Jurkat, Clone E6-1 (cell line): ENCODE results near the gene GPR35. TPM values are rescaled to one million over a fixed set of nuclear protein-coding genes. Genes with fewer than 3 reads are reported as not detected.
A peak's percentile ranks its signal among the peaks of the same experiment; 100 is the strongest.

ENCODE experiments used
- DNase-seq: peaks from one replicate; pipeline ENCODE4 v3.0.0-alpha.2; 2011; ENCODE audit warnings: low read depth, low spot score
- H3K4me3 ChIP-seq: 2 replicates; pipeline ENCODE4 v1.5.1; 2011; ENCODE audit warnings: mild to moderate bottlenecking, low read length, control low read depth, moderate library complexity
- polyA plus RNA-seq: library from polyadenylated mRNA; unstranded; fragments of >200 nt; gene quantifications from one replicate; pipeline ENCODE4 v1.2.1, GENCODE V29; 2012; ENCODE audit warnings: missing spikeins; ENCODE audit not compliant: insufficient read length, insufficient read depth

The GPR35 gene
- not detected for polyA plus RNA-seq

GRCh38 chr2:240624950-240625621 is at the start of gene GPR35:
TSS of gene GPR35 (plus strand) at chr2:240625480. CDS start at chr2:240629953, 4,473 bp downstream.
- H3K4me3 ChIP-seq = no peak within 1 kb of the TSS
- no peak for DNase-seq

- DNase-seq = no peak
- H3K4me3 ChIP-seq = no peak overlapping the region
These were observed 49.2 kb upstream of the GPR35 start for GRCh38 chr2:240576036-240576435.

- H3K4me3 ChIP-seq = no peak overlapping the region
- no peak for DNase-seq
These were observed 48.7 kb upstream of the GPR35 start for GRCh38 chr2:240576436-240577205.

- no peak overlapping the region for H3K4me3 ChIP-seq
- DNase-seq = no peak
These were observed 47.8 kb upstream of the GPR35 start for GRCh38 chr2:240577281-240578109.

- H3K4me3 ChIP-seq = no peak overlapping the region
- DNase-seq = no peak
These were observed 47.2 kb upstream of the GPR35 start for GRCh38 chr2:240578110-240578450.

- no peak for DNase-seq
- no peak overlapping the region for H3K4me3 ChIP-seq
These were observed 46.8 kb upstream of the GPR35 start for GRCh38 chr2:240578488-240578887.

GRCh38 chr2:240579071-240579762 is 46.1 kb upstream of the GPR35 start:
- H3K4me3 ChIP-seq = no peak overlapping the region
- DNase-seq = no peak

GRCh38 chr2:240579771-240580614 is 45.3 kb upstream of the GPR35 start:
- H3K4me3 ChIP-seq = no peak overlapping the region
- peak; percentile 91 for DNase-seq

- no peak for DNase-seq
- no peak overlapping the region for H3K4me3 ChIP-seq
These were observed 43.5 kb upstream of the GPR35 start for GRCh38 chr2:240581811-240582210.

- DNase-seq = no peak
- H3K4me3 ChIP-seq = no peak overlapping the region
These were observed 42.5 kb upstream of the GPR35 start for GRCh38 chr2:240582781-240583180.

- no peak for DNase-seq
- H3K4me3 ChIP-seq = no peak overlapping the region
These were observed 41.5 kb upstream of the GPR35 start for GRCh38 chr2:240583774-240584173.

GRCh38 chr2:240584486-240585031 is 40.7 kb upstream of the GPR35 start:
- H3K4me3 ChIP-seq = peak overlapping the region; percentile 97
- peak; percentile 96 for DNase-seq

GRCh38 chr2:240585101-240585500 is 40.2 kb upstream of the GPR35 start:
- DNase-seq = no peak
- peak overlapping the region; percentile 97 for H3K4me3 ChIP-seq

- no peak for DNase-seq
- peak overlapping the region; percentile 97 for H3K4me3 ChIP-seq
These were observed 39.5 kb upstream of the GPR35 start for GRCh38 chr2:240585681-240586197.

- peak within 1 kb of the TSS; percentile 97 for H3K4me3 ChIP-seq
- DNase-seq = peak; percentile 85
These were observed 38.9 kb upstream of the GPR35 start, which contains the start of gene CAPN10 for GRCh38 chr2:240586198-240586918. TSS of gene CAPN10 (plus strand) at chr2:240586734. CDS start at chr2:240586912, 178 bp downstream.

- H3K4me3 ChIP-seq = peak overlapping the region; percentile 97
- DNase-seq = peak; percentile 42
These were observed 38.1 kb upstream of the GPR35 start for GRCh38 chr2:240586919-240587800.
